Measurements from ENCODE around the gene TMCO6.
A peak's percentile ranks its signal among the peaks of the same experiment; 100 is the strongest.
"Not testable (repeated sequence)": the region's sequence is repeated elsewhere in the genome, so short reads cannot be mapped to it uniquely, and the experiment has no call there.

The TMCO6 gene

GRCh38 chr5:140631036-140631417, 8.2 kb upstream of the TMCO6 start:
- DNase-seq: no peak

GRCh38 chr5:140631831-140632365, 7.4 kb upstream of the TMCO6 start:
- DNase-seq: no peak

- DNase-seq: no peak
Observed at GRCh38 chr5:140632366-140633020, 6.8 kb upstream of the TMCO6 start.

- no peak for DNase-seq
Observed at GRCh38 chr5:140633021-140633471, 6.2 kb upstream of the TMCO6 start, which contains the start of gene CD14. TSS of gene CD14 (minus strand) at chr5:140633175. CDS start at chr5:140633071, 104 bp downstream.

GRCh38 chr5:140633501-140633900, 5.8 kb upstream of the TMCO6 start:
- DNase-seq: no peak

GRCh38 chr5:140634103-140634502, 5.1 kb upstream of the TMCO6 start:
- no peak for DNase-seq

- DNase-seq: no peak
Observed at GRCh38 chr5:140635291-140636257, 3.7 kb upstream of the TMCO6 start.

- no peak for DNase-seq
Observed at GRCh38 chr5:140637371-140638100, 1.7 kb upstream of the TMCO6 start.

GRCh38 chr5:140638898-140639147, 428 bp upstream of the TMCO6 start:
- DNase-seq: not testable (repeated sequence)

GRCh38 chr5:140641716-140642115, 2.5 kb downstream of the TMCO6 start:
- no peak for DNase-seq

- no peak for DNase-seq
Observed at GRCh38 chr5:140642718-140643117, 3.5 kb downstream of the TMCO6 start.

GRCh38 chr5:140647042-140647419, 7.8 kb downstream of the TMCO6 start:
- DNase-seq: no peak

GRCh38 chr5:140658870-140659269, 19.6 kb downstream of the TMCO6 start:
- DNase-seq: no peak

GRCh38 chr5:140660371-140660770, 21.1 kb downstream of the TMCO6 start:
- DNase-seq: not testable (repeated sequence)

- DNase-seq: no peak
Observed at GRCh38 chr5:140664030-140664358, 24.7 kb downstream of the TMCO6 start.

- DNase-seq: peak; percentile 67
Observed at GRCh38 chr5:140664359-140665119, 25.3 kb downstream of the TMCO6 start, which contains the start of gene WDR55. TSS of gene WDR55 (plus strand) at chr5:140664904. CDS start at chr5:140664913, 9 bp downstream.

- not testable (repeated sequence) for DNase-seq
Observed at GRCh38 chr5:140671035-140671434, 31.8 kb downstream of the TMCO6 start.

GRCh38 chr5:140671472-140672125, 32.3 kb downstream of the TMCO6 start:
- DNase-seq: no peak

- DNase-seq: no peak
Observed at GRCh38 chr5:140672455-140673186, 33.4 kb downstream of the TMCO6 start.

- no peak for DNase-seq
Observed at GRCh38 chr5:140673187-140673976, 34.1 kb downstream of the TMCO6 start, which contains the start of gene DND1. TSS of gene DND1 (minus strand) at chr5:140673576. CDS start at chr5:140673542, 34 bp downstream.

Data from NCI-H1436 treated with DMSO at 0.1 percent for 48 hours (cell line).